Measurements from ENCODE around the gene SBNO2.

The SBNO2 gene

GRCh38 chr19:1156830-1157615 is 17.0 kb downstream of the SBNO2 start:
- Histone ChIP-seq H3K4me1 (ENCODE audit: low read length) (no peaks in the 10 kb centered on the region), H2AFZ (ENCODE audit: low read length) (no peak overlapping the region), H3K79me2 (ENCODE audit: low read length) (peaks cover 61% of the 10 kb centered on the region), H4K20me1 (ENCODE audit: insufficient read depth, low read length) (no peaks in the 10 kb centered on the region), H3K36me3 (replicated peaks; ENCODE audit: insufficient read depth, low read length) (no peaks in the 10 kb centered on the region), H3K27ac (ENCODE audit: low read length) (no peak overlapping the region), H3K9me2 (replicated peaks; ENCODE audit: insufficient read depth, low read length) (no peaks in the 10 kb centered on the region), H3K9ac (ENCODE audit: low read length) (no peak overlapping the region), H3K4me2 (ENCODE audit: low read depth, low read length) (no peak overlapping the region), H3F3A (ENCODE audit: insufficient read depth, low read length) (no peaks in the 10 kb centered on the region), H3K27me3 (replicated peaks; ENCODE audit: insufficient read depth, low read length) (no peaks in the 10 kb centered on the region), H3K4me3 (ENCODE audit: low read length) (no peak overlapping the region), H3K9me3 (replicated peaks; ENCODE audit: insufficient read depth, low read length) (no peaks in the 10 kb centered on the region)
- no peak for DNase-seq
- no peak for TF ChIP-seq EZH2 (optimal IDR thresholded peaks at IDR 0.05; ENCODE audit: low read depth, low read length)

- Histone ChIP-seq H3K9me2 (replicated peaks; ENCODE audit: insufficient read depth, low read length) (no peaks in the 10 kb centered on the region), H3K27ac (ENCODE audit: low read length) (no peak overlapping the region), H3K4me3 (ENCODE audit: low read length) (no peak overlapping the region), H3K4me2 (ENCODE audit: low read depth, low read length) (no peak overlapping the region), H4K20me1 (ENCODE audit: insufficient read depth, low read length) (no peaks in the 10 kb centered on the region), H3F3A (ENCODE audit: insufficient read depth, low read length) (no peaks in the 10 kb centered on the region), H2AFZ (ENCODE audit: low read length) (no peak overlapping the region), H3K27me3 (replicated peaks; ENCODE audit: insufficient read depth, low read length) (no peaks in the 10 kb centered on the region), H3K79me2 (ENCODE audit: low read length) (peaks cover 61% of the 10 kb centered on the region), H3K9me3 (replicated peaks; ENCODE audit: insufficient read depth, low read length) (no peaks in the 10 kb centered on the region), H3K9ac (ENCODE audit: low read length) (no peak overlapping the region), H3K36me3 (replicated peaks; ENCODE audit: insufficient read depth, low read length) (no peaks in the 10 kb centered on the region), H3K4me1 (ENCODE audit: low read length) (no peaks in the 10 kb centered on the region)
- DNase-seq = no peak
- TF ChIP-seq CTCF (IDR thresholded peaks at IDR 0.05; ENCODE audit: low read length) (no peak), EZH2phosphoT487 (IDR thresholded peaks at IDR 0.05; ENCODE audit: low read length) (no peak), EZH2 (optimal IDR thresholded peaks at IDR 0.05; ENCODE audit: low read depth, low read length) (no peak)
Measured at GRCh38 chr19:1156305-1156801, 17.7 kb downstream of the SBNO2 start.

GRCh38 chr19:1155352-1156304 is 18.4 kb downstream of the SBNO2 start:
- no peak overlapping the region for H3K4me2 ChIP-seq (ENCODE audit: low read depth, low read length)
- peaks cover 59% of the 10 kb centered on the region for H3K79me2 ChIP-seq (ENCODE audit: low read length)
- H3K4me1 ChIP-seq (ENCODE audit: low read length) = no peaks in the 10 kb centered on the region
- H4K20me1 ChIP-seq (ENCODE audit: insufficient read depth, low read length) = no peaks in the 10 kb centered on the region
- H3K27me3 ChIP-seq (replicated peaks; ENCODE audit: insufficient read depth, low read length) = no peaks in the 10 kb centered on the region
- H3F3A ChIP-seq (ENCODE audit: insufficient read depth, low read length) = no peaks in the 10 kb centered on the region
- DNase-seq = no peak
- no peak overlapping the region for H3K27ac ChIP-seq (ENCODE audit: low read length)
- H3K4me3 ChIP-seq (ENCODE audit: low read length) = no peak overlapping the region
- H3K36me3 ChIP-seq (replicated peaks; ENCODE audit: insufficient read depth, low read length) = no peaks in the 10 kb centered on the region
- H3K9me3 ChIP-seq (replicated peaks; ENCODE audit: insufficient read depth, low read length) = no peaks in the 10 kb centered on the region
- H3K9me2 ChIP-seq (replicated peaks; ENCODE audit: insufficient read depth, low read length) = no peaks in the 10 kb centered on the region
- no peak for TF ChIP-seq EZH2phosphoT487 (IDR thresholded peaks at IDR 0.05; ENCODE audit: low read length)
- no peak overlapping the region for H2AFZ ChIP-seq (ENCODE audit: low read length)
- no peak overlapping the region for H3K9ac ChIP-seq (ENCODE audit: low read length)

GRCh38 chr19:1154731-1155351 is 19.2 kb downstream of the SBNO2 start:
- Histone ChIP-seq H2AFZ (ENCODE audit: low read length) (no peak overlapping the region), H3K27ac (ENCODE audit: low read length) (no peak overlapping the region), H3K27me3 (replicated peaks; ENCODE audit: insufficient read depth, low read length) (no peaks in the 10 kb centered on the region), H3K9me2 (replicated peaks; ENCODE audit: insufficient read depth, low read length) (no peaks in the 10 kb centered on the region), H3K4me1 (ENCODE audit: low read length) (no peaks in the 10 kb centered on the region), H3K4me2 (ENCODE audit: low read depth, low read length) (no peak overlapping the region), H3K4me3 (ENCODE audit: low read length) (no peak overlapping the region), H3K79me2 (ENCODE audit: low read length) (peaks cover 51% of the 10 kb centered on the region), H3K36me3 (replicated peaks; ENCODE audit: insufficient read depth, low read length) (no peaks in the 10 kb centered on the region), H3F3A (ENCODE audit: insufficient read depth, low read length) (no peaks in the 10 kb centered on the region), H4K20me1 (ENCODE audit: insufficient read depth, low read length) (no peaks in the 10 kb centered on the region), H3K9ac (ENCODE audit: low read length) (no peak overlapping the region), H3K9me3 (replicated peaks; ENCODE audit: insufficient read depth, low read length) (no peaks in the 10 kb centered on the region)
- no peak for DNase-seq
- no peak for TF ChIP-seq CTCF (IDR thresholded peaks at IDR 0.05; ENCODE audit: low read length)
- no peak for TF ChIP-seq EZH2phosphoT487 (IDR thresholded peaks at IDR 0.05; ENCODE audit: low read length)
- TF ChIP-seq EZH2 (optimal IDR thresholded peaks at IDR 0.05; ENCODE audit: low read depth, low read length) = no peak
